ENCODE measurements around the gene MISP3. TPM values are rescaled to one million over a fixed set of nuclear protein-coding genes. Genes with fewer than 3 reads are reported as not detected.

The MISP3 gene
- total RNA-seq, 1 donor = 1.1 TPM

DNA sequence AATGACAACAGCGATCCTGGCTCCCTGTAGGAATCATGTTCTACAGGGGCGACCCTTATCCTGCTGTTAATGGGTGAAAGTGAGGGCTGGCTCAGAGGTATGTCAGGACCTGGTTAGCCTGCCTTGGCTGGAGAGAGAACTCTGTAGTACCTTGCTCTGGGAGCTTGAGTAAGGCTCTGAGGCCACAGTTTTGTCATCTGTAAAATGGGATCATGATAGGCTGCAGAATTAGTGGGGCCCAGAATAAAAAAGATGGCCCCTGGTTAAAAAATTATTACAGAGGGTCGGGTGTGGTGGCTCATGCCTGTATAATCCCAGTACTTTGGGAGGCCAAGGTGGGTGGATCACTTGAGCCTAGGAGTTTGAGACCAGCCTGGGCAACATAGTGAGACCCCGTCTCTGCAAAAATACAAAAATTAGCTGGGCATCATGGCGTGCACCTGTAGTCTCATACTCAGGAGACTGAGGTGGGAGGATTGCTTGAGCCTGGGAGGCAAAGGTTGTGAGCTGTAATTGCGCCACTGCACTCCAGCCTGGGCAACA, 28.5 kb downstream of the MISP3 start:
- no peak for DNase-seq (ENCODE audit: low read depth in 2 of 3, low spot score in 2 of 3)

- DNase-seq (ENCODE audit: low read depth in 2 of 3, low spot score in 2 of 3) = no peak
Observed at GRCh38 chr19:14102102-14102696, 29.6 kb downstream of the MISP3 start.

GRCh38 chr19:14102756-14103155, 30.2 kb downstream of the MISP3 start:
- DNase-seq (ENCODE audit: low read depth in 2 of 3, low spot score in 2 of 3) = no peak

GRCh38 chr19:14103310-14103709, 30.7 kb downstream of the MISP3 start:
- DNase-seq (ENCODE audit: low read depth in 2 of 3, low spot score in 2 of 3) = no peak

DNA sequence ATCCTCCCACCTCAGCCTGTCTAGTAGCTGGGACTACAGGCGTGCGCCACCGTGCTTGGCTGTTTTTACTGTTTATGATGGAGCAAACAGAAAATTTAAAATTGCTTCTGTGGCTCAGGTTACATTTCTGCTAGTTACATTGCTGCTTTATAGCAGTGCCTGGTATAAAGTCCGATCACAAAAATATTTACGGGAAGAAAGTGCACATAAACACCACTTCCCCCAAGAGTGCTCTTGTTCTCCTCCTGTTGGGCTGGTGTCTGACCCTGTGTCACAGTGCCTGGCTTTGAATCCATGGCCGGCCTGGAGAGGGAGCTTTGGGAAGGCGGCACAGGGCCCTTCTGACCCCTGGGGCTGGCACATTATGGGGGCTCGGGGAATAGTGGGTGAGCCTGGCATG, 33.1 kb downstream of the MISP3 start:
- DNase-seq (ENCODE audit: low read depth in 2 of 3, low spot score in 2 of 3) = no peak

GRCh38 chr19:14106840-14107239, 34.3 kb downstream of the MISP3 start:
- DNase-seq (ENCODE audit: low read depth in 2 of 3, low spot score in 2 of 3) = no peak

GRCh38 chr19:14107581-14108461, 35.2 kb downstream of the MISP3 start:
- no peak for DNase-seq (ENCODE audit: low read depth in 2 of 3, low spot score in 2 of 3)

- DNase-seq (ENCODE audit: low read depth in 2 of 3, low spot score in 2 of 3) = no peak
Observed at GRCh38 chr19:14110650-14111049, 38.1 kb downstream of the MISP3 start.

DNA sequence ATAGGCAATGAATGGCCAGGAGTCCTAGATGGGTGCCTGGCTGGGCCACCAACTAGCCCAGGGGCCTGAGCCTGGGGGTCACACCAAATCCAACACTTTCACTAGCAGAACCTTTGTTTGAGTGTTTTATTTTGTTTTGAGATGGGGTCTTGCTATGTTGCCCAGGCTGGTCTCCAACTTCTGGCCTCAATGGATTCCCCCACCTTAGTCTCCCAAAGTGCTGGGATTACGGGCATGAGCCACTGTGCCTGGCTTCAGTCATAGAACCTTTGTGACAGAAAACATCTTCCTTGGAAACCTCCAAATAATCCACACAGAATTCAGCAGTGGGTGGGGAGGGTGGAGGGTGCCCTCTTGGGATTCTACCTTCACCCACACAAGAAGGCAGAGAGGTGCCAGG, 38.9 kb downstream of the MISP3 start:
- DNase-seq (ENCODE audit: low read depth in 2 of 3, low spot score in 2 of 3) = no peak

- DNase-seq (ENCODE audit: low read depth in 2 of 3, low spot score in 2 of 3) = no peak
Observed at GRCh38 chr19:14112051-14112808, 39.6 kb downstream of the MISP3 start.

- no peak for DNase-seq (ENCODE audit: low read depth in 2 of 3, low spot score in 2 of 3)
Observed at GRCh38 chr19:14112809-14113385, 40.3 kb downstream of the MISP3 start.

GRCh38 chr19:14113762-14114414, 41.3 kb downstream of the MISP3 start:
- peak in 2 of 3 donors; percentile 55 to 60 for DNase-seq (ENCODE audit: low read depth in 2 of 3, low spot score in 2 of 3)

GRCh38 chr19:14114439-14114838, 41.9 kb downstream of the MISP3 start:
- no peak for DNase-seq (ENCODE audit: low read depth in 2 of 3, low spot score in 2 of 3)

GRCh38 chr19:14114854-14115253, 42.3 kb downstream of the MISP3 start:
- peak in 2 of 3 donors; percentile 58 to 73 for DNase-seq (ENCODE audit: low read depth in 2 of 3, low spot score in 2 of 3)

- DNase-seq (ENCODE audit: low read depth in 2 of 3, low spot score in 2 of 3) = no peak
Observed at GRCh38 chr19:14115756-14116155, 43.2 kb downstream of the MISP3 start.

GRCh38 chr19:14116525-14116917, 43.9 kb downstream of the MISP3 start:
- no peak for DNase-seq (ENCODE audit: low read depth in 2 of 3, low spot score in 2 of 3)

DNA sequence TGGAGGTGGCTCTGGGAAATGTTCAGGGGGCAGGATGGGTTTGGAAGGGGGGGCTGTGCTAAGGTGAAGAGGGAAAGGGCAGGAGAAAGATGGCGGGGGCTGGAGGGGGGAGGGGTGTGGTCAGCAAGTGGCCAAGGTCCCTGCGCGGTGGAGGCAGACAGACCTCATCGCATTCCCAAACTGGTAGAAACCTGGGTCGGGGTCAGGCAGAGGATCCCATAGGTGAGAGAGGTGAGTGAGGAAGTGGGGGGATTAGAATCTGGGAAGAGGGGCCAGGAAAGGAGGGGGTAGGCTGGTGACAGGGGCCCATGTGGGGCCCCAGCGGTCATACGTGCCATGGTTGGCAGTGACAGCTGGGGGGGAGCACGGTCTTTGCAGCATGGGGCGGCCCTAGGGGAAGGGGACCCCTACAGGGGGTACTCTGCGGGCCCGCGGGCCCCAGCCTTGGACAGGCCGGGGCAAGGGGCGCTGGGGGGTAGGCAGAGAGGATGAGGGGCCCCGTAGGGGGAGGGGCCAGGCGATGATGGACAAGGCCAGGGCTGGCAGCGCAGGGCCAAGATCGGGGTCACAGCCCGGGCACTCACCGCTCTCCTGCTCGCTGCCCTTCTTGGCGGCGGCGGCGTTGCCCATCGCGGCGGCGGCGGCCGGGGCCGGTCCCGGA, 44.5 kb downstream of the MISP3 start:
- peak in 1 of 3 donors; percentile 9 for DNase-seq (ENCODE audit: low read depth in 2 of 3, low spot score in 2 of 3)

DNA sequence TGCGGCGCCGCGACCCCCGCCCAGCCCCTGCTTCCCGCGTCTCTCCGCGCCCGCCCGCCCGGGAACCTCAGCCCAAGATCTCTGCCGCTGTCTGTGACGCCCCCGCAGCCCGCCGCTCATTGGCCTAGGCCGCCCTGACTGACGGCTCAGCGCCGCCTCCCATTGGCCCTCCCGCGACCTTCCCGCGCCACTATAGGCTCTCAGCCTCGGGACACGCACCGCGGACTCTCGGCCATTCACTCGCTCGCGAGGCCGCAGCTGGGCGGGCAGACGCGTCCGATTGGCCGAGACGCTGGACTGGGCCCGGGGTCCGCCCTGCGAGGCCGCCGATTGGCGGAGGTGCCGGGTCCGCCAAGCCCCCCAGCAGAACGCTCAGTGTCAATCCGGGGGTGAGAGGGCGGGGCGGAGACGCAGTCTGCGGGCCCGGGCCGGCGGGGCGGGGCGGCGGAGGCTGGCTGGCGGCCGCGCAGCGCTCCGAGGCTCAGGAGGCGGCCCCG, 45.1 kb downstream of the MISP3 start, which contains the start of gene PRKACA:
Gene PRKACA (minus strand): TSS at position 95 of the 497 bp plus-strand sequence. CDS start 215 bp downstream, outside the sequence.
- DNase-seq (ENCODE audit: low read depth in 2 of 3, low spot score in 2 of 3) = peak; percentile 92 to 99 (median 98)
